SK-N-SH treated with all-trans-retinoic acid at 6 μM for 48 hours (cell line): ENCODE results near the gene COL28A1.

Source experiments
- ATAC-seq: fragments of 200-7000 bp; cut with Tn5 transposase; 3 replicates; pipeline ENCODE4 v1.9.1; 2020; ENCODE audit warnings: mild to moderate bottlenecking, moderate library complexity
- ARNTL ChIP-seq: fragments of 450-650 bp; formaldehyde crosslinking; IDR thresholded peaks from 2 replicates; pipeline ENCODE4 v1.5.0; 2020; ENCODE audit warnings: low read depth, mild to moderate bottlenecking, moderate library complexity, borderline replicate concordance
- BACH2 ChIP-seq: fragments of 250-450 bp; sonication (Bioruptor Pico); IDR thresholded peaks from 2 replicates; pipeline ENCODE4 v1.9.0; 2021; ENCODE audit warnings: mild to moderate bottlenecking, borderline replicate concordance
- CREB5 ChIP-seq: fragments of 250-450 bp; sonication (Bioruptor Pico); IDR thresholded peaks from 2 replicates; pipeline ENCODE4 v1.5.1; 2020; ENCODE audit warnings: low read depth, mild to moderate bottlenecking, moderate library complexity
- ESRRG ChIP-seq: fragments of 250-450 bp; sonication (Bioruptor Pico); IDR thresholded peaks from 2 replicates; pipeline ENCODE4 v1.6.1; 2021; ENCODE audit warnings: mild to moderate bottlenecking
- GLIS3 ChIP-seq: fragments of 250-450 bp; sonication (Bioruptor Pico); IDR thresholded peaks from 2 replicates; pipeline ENCODE4 v1.5.0; 2020; ENCODE audit warnings: mild to moderate bottlenecking, moderate library complexity
- ISL1 ChIP-seq: fragments of 250-450 bp; sonication (Bioruptor Pico); IDR thresholded peaks from 2 replicates; pipeline ENCODE4 v2.1.2; 2022; ENCODE audit warnings: mild to moderate bottlenecking, moderate library complexity
- PATZ1 ChIP-seq: fragments of 250-450 bp; sonication (Bioruptor Pico); IDR thresholded peaks from 2 replicates; pipeline ENCODE4 v1.8.0; 2020; ENCODE audit warnings: mild to moderate bottlenecking, moderate library complexity, borderline replicate concordance
- POU6F1 ChIP-seq: fragments of 250-450 bp; sonication (Bioruptor Pico); IDR thresholded peaks from 2 replicates; pipeline ENCODE4 v1.8.0; 2021; ENCODE audit warnings: low read depth, mild to moderate bottlenecking, moderate library complexity, borderline replicate concordance
- PPARA ChIP-seq: fragments of 250-450 bp; sonication (Bioruptor Pico); IDR thresholded peaks from 2 replicates; pipeline ENCODE4 v1.5.0; 2020; ENCODE audit warnings: mild to moderate bottlenecking, borderline replicate concordance
- RARB ChIP-seq: fragments of 250-450 bp; sonication (Bioruptor Pico); IDR thresholded peaks from 2 replicates; pipeline ENCODE4 v1.8.0; 2021; ENCODE audit warnings: mild to moderate bottlenecking, moderate library complexity
- SNAI2 ChIP-seq: fragments of 250-450 bp; sonication (Bioruptor Pico); IDR thresholded peaks from 2 replicates; pipeline ENCODE4 v1.5.0; 2020; ENCODE audit warnings: mild to moderate bottlenecking, moderate library complexity
- TCF4 ChIP-seq: fragments of 250-450 bp; sonication (Bioruptor Pico); IDR thresholded peaks from 2 replicates; pipeline ENCODE4 v1.8.0; 2021; ENCODE audit warnings: mild to moderate bottlenecking, moderate library complexity, borderline replicate concordance
- TSHZ2 ChIP-seq: fragments of 250-450 bp; sonication (Bioruptor Pico); IDR thresholded peaks from 2 replicates; pipeline ENCODE4 v1.5.0; 2020; ENCODE audit warnings: mild to moderate bottlenecking, moderate library complexity
- ZC3H10 ChIP-seq: fragments of 250-450 bp; sonication (Bioruptor Pico); IDR thresholded peaks from 2 replicates; pipeline ENCODE4 v1.5.1; 2021; ENCODE audit warnings: mild to moderate bottlenecking, moderate library complexity
- ZFP3 ChIP-seq: fragments of 250-450 bp; sonication (Bioruptor Pico); IDR thresholded peaks from 2 replicates; pipeline ENCODE4 v1.5.0; 2020; ENCODE audit warnings: mild to moderate bottlenecking, moderate library complexity
- ZFP30 ChIP-seq: fragments of 450-650 bp; formaldehyde crosslinking; IDR thresholded peaks from 2 replicates; pipeline ENCODE4 v1.5.0; 2022; ENCODE audit warnings: mild to moderate bottlenecking, moderate library complexity
- ZNF565 ChIP-seq: fragments of 450-650 bp; formaldehyde crosslinking; conservative IDR thresholded peaks from 2 replicates; pipeline ENCODE4 v1.5.0; 2020; ENCODE audit warnings: low read depth, mild to moderate bottlenecking, moderate library complexity
- ZNF70 ChIP-seq: fragments of 450-650 bp; formaldehyde crosslinking; IDR thresholded peaks from 2 replicates; pipeline ENCODE4 v1.5.0; 2020; ENCODE audit warnings: mild to moderate bottlenecking, moderate library complexity
- ZNF8 ChIP-seq: fragments of 450-650 bp; formaldehyde crosslinking; IDR thresholded peaks from 2 replicates; pipeline ENCODE4 v1.5.0; 2020; ENCODE audit warnings: mild to moderate bottlenecking, moderate library complexity
- TF ChIP-seq, protein P1 (sequence below): fragments of 250-450 bp; sonication (Bioruptor Pico); IDR thresholded peaks from 2 replicates; pipeline ENCODE4 v1.5.1; 2021; ENCODE audit warnings: mild to moderate bottlenecking, moderate library complexity

COL28A1 gene

DNA sequence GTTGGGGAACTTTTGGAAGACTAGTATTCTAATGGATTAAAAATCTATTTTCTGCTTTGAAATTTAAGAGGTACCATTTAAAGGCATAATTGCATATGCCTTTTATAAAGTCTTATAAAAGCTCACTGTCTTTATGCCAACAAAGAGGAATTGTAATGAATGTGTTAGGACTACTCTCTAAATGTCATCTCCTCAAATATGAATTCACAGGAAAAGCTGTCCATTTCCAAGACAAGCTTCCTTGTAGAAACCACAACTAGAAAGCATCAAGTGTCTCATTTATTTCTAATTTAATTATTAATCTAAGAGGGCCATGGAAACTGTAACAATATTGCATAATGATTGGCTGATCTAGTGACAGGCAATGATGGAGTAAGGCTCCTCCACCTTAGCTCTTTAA lies 130.2 kb downstream of the COL28A1 start:
- TF ChIP-seq ESRRG (CRISPR knock-in tag) (no peak), ISL1 (CRISPR knock-in tag) (no peak), TSHZ2 (CRISPR knock-in tag) (no peak), GLIS3 (CRISPR knock-in tag) (no peak), POU6F1 (CRISPR knock-in tag) (no peak)
- no peak for ATAC-seq

DNA sequence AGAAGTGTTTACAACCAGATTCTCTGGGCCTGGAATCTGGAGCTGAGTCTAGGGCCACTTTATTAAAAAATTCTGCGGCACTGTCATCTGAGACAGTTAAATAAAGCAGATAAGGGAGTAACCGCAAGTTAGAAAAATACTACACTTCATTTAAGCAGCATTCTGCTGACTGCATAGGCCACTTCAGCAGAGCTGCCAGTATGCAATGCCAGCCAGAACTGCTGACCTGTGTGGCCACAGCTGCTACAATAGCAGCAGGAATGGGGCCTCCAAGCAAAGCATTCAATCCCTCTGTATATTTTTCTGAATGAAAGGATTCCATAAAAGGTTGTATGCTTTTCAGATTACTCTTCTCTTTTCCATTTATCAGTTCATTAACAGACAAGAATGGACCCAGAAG lies 136.0 kb downstream of the COL28A1 start:
- ATAC-seq = no peak
- TF ChIP-seq ESRRG (CRISPR knock-in tag) (no peak), SNAI2 (CRISPR knock-in tag) (no peak), ARNTL (CRISPR knock-in tag) (no peak), BACH2 (no peak), RARB (no peak), ISL1 (CRISPR knock-in tag) (no peak), POU6F1 (CRISPR knock-in tag) (no peak), ZNF70 (no peak), GLIS3 (CRISPR knock-in tag) (no peak), PPARA (CRISPR knock-in tag) (no peak), ZFP3 (CRISPR knock-in tag) (no peak), CREB5 (no peak), ZNF8 (no peak), ZFP30 (CRISPR knock-in tag) (no peak), TCF4 (no peak), ZC3H10 (no peak), TSHZ2 (CRISPR knock-in tag) (no peak), PATZ1 (CRISPR knock-in tag) (no peak), ZNF565 (CRISPR knock-in tag) (no peak)
- TF ChIP-seq, protein P1, sequence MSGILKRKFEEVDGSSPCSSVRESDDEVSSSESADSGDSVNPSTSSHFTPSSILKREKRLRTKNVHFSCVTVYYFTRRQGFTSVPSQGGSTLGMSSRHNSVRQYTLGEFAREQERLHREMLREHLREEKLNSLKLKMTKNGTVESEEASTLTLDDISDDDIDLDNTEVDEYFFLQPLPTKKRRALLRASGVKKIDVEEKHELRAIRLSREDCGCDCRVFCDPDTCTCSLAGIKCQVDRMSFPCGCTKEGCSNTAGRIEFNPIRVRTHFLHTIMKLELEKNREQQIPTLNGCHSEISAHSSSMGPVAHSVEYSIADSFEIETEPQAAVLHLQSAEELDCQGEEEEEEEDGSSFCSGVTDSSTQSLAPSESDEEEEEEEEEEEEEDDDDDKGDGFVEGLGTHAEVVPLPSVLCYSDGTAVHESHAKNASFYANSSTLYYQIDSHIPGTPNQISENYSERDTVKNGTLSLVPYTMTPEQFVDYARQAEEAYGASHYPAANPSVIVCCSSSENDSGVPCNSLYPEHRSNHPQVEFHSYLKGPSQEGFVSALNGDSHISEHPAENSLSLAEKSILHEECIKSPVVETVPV (CRISPR knock-in tag) = no peak
